ENCODE measurements around the gene CARD18. TPM values are rescaled to one million over a fixed set of nuclear protein-coding genes. Genes with fewer than 3 reads are reported as not detected.
"Not testable (repeated sequence)": the region's sequence is repeated elsewhere in the genome, so short reads cannot be mapped to it uniquely, and the experiment has no call there.

Gene CARD18
- total RNA-seq, 1 experiment from 2014 or later: not detected

DNA sequence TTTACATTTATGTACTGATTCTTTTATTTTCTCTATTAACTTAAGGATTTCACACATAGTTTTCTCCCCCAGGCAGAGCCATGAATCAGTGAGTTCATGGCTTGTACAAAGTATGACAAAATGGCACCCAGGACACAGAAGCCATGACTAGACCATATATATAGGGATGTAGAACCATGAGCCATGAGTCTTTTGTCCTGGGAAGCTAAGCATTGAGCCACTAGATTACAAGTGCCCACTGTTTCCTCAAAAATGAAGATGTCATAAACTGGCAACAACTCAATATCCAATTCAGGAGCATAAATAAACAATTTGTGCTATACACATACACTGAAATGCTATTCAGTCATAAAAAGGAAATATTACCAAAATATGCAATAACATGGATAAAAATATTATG is 36.2 kb downstream of the CARD18 start:
- H2BK20ac ChIP-seq (ENCODE audit: low read depth, low read length, poor library complexity, severe bottlenecking): no peak overlapping the region
- peaks cover 2% of the 10 kb centered on the region; the same call in 1 of the 2 replicates for H3K4me1 ChIP-seq (ENCODE audit: insufficient read depth, low read length)
- no peak overlapping the region for H2BK5ac ChIP-seq (ENCODE audit: insufficient read length, low read length)
- H3K79me2 ChIP-seq (ENCODE audit: insufficient read depth, low read length): no peaks in the 10 kb centered on the region
- no peak overlapping the region for H2AK5ac ChIP-seq (ENCODE audit: insufficient read length, low read length)
- no peak overlapping the region for H2BK12ac ChIP-seq (ENCODE audit: insufficient read length, low read depth, low read length)
- H3K18ac ChIP-seq (ENCODE audit: insufficient read length, low read depth, low read length): no peak overlapping the region
- H4K20me1 ChIP-seq (ENCODE audit: control insufficient read depth, insufficient read depth, insufficient read length): no peaks in the 10 kb centered on the region
- Mint-ChIP-seq H3K9me3 (peaks cover 7 to 10% of the 10 kb centered on the region in 2 experiments), H3K27me3 (ENCODE audit: low read depth) (no peaks in the 10 kb centered on the region), H3K4me1 (peaks cover 9 to 13% of the 10 kb centered on the region in 2 experiments), H3K36me3 (ENCODE audit: insufficient read depth in 1 of 3, low read depth in 3 of 3) (peaks cover 8 to 11% (median 9%) of the 10 kb centered on the region in 3 experiments; a peak in 6 of 7 replicates), H3K4me3 (no peak overlapping the region), H3K27ac (no peak overlapping the region)
- H3K27ac ChIP-seq (ENCODE audit: insufficient read length, low read depth, low read length): no peak overlapping the region
- no peak overlapping the region for H3K14ac ChIP-seq (ENCODE audit: insufficient read depth, low read length)
- no peak for DNase-seq
- no peak overlapping the region for H3K9ac ChIP-seq (ENCODE audit: extremely low read depth, insufficient read length, low read length)
- no peaks in the 10 kb centered on the region for H3K27me3 ChIP-seq (ENCODE audit: insufficient read depth, low read length)
- no peak overlapping the region for H3T11ph ChIP-seq (ENCODE audit: low read length)
- no peaks in the 10 kb centered on the region for H3K23me2 ChIP-seq (ENCODE audit: insufficient read length, low read depth, low read length, poor library complexity, severe bottlenecking)
- H3K23ac ChIP-seq (ENCODE audit: insufficient read length, low read depth, low read length): no peak overlapping the region
- no peak overlapping the region for H2AFZ ChIP-seq (ENCODE audit: low read length)
- TF ChIP-seq, protein P1, sequence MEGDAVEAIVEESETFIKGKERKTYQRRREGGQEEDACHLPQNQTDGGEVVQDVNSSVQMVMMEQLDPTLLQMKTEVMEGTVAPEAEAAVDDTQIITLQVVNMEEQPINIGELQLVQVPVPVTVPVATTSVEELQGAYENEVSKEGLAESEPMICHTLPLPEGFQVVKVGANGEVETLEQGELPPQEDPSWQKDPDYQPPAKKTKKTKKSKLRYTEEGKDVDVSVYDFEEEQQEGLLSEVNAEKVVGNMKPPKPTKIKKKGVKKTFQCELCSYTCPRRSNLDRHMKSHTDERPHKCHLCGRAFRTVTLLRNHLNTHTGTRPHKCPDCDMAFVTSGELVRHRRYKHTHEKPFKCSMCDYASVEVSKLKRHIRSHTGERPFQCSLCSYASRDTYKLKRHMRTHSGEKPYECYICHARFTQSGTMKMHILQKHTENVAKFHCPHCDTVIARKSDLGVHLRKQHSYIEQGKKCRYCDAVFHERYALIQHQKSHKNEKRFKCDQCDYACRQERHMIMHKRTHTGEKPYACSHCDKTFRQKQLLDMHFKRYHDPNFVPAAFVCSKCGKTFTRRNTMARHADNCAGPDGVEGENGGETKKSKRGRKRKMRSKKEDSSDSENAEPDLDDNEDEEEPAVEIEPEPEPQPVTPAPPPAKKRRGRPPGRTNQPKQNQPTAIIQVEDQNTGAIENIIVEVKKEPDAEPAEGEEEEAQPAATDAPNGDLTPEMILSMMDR (conservative IDR thresholded peaks at IDR 0.05): no peak
- no peak overlapping the region for H3K4me2 ChIP-seq (ENCODE audit: insufficient read depth, insufficient read length, low read length)
- no peaks in the 10 kb centered on the region for H3K9me3 ChIP-seq (ENCODE audit: control insufficient read depth, low read depth, low read length)
- no peak overlapping the region for H4K91ac ChIP-seq (ENCODE audit: insufficient read length, low read depth, low read length)
- no peak overlapping the region for H2BK15ac ChIP-seq (ENCODE audit: low read depth, low read length)
- no peak overlapping the region for H4K5ac ChIP-seq (ENCODE audit: insufficient read length, low read depth, low read length)
- H2BK120ac ChIP-seq (ENCODE audit: low read depth, low read length, poor library complexity, severe bottlenecking): no peak overlapping the region
- no peak overlapping the region for H3K56ac ChIP-seq (ENCODE audit: insufficient read length, low read depth, low read length)
- H3K79me1 ChIP-seq (ENCODE audit: insufficient read depth, low read depth, low read length, poor library complexity, severe bottlenecking): no peaks in the 10 kb centered on the region
- H4K8ac ChIP-seq (replicated peaks; ENCODE audit: insufficient read length, low read depth, low read length): no peak overlapping the region
- H3K4ac ChIP-seq (ENCODE audit: low read depth, low read length): no peak overlapping the region

DNA sequence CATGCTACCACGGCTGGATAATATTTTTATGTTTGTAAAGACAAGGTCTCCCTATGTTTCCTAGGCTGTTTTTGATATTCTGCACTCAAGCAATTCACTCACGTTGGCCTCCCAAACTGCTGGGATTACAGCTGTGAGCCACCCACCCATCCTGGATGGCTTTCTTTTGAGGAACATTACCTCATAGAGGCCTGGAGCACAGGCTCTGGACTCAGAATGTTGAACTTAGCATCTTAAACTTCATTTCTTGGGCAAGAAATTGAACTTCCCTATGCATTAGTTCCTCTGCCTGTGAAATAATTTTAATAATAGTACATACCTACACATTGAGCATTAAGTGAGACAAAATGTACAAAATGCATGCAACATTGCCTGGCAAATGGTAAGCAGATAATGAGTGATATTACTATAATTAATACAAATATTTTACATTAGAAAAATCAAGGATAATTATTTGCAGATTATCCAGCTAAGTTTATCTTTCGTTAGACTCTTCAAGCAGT is 37.4 kb downstream of the CARD18 start:
- not testable (repeated sequence) for H3K27ac ChIP-seq (ENCODE audit: insufficient read length, low read depth, low read length); H2BK120ac ChIP-seq (ENCODE audit: low read depth, low read length, poor library complexity, severe bottlenecking); H3K56ac ChIP-seq (ENCODE audit: insufficient read length, low read depth, low read length); DNase-seq; H2BK20ac ChIP-seq (ENCODE audit: low read depth, low read length, poor library complexity, severe bottlenecking); H3K14ac ChIP-seq (ENCODE audit: insufficient read depth, low read length); H3K9ac ChIP-seq (ENCODE audit: extremely low read depth, insufficient read length, low read length); H3K27me3 Mint-ChIP-seq (ENCODE audit: low read depth); H4K91ac ChIP-seq (ENCODE audit: insufficient read length, low read depth, low read length); H3K23me2 ChIP-seq (ENCODE audit: insufficient read length, low read depth, low read length, poor library complexity, severe bottlenecking); H2BK5ac ChIP-seq (ENCODE audit: insufficient read length, low read length); H2AFZ ChIP-seq (ENCODE audit: low read length); H3K4me1 ChIP-seq (ENCODE audit: insufficient read depth, low read length); H3K9me3 Mint-ChIP-seq; H4K8ac ChIP-seq (replicated peaks; ENCODE audit: insufficient read length, low read depth, low read length); H3K18ac ChIP-seq (ENCODE audit: insufficient read length, low read depth, low read length); H2BK12ac ChIP-seq (ENCODE audit: insufficient read length, low read depth, low read length); H3K4me3 Mint-ChIP-seq; H3T11ph ChIP-seq (ENCODE audit: low read length); H3K27ac Mint-ChIP-seq; H3K79me1 ChIP-seq (ENCODE audit: insufficient read depth, low read depth, low read length, poor library complexity, severe bottlenecking); H3K27me3 ChIP-seq (ENCODE audit: insufficient read depth, low read length); H3K4ac ChIP-seq (ENCODE audit: low read depth, low read length); H3K79me2 ChIP-seq (ENCODE audit: insufficient read depth, low read length); H3K23ac ChIP-seq (ENCODE audit: insufficient read length, low read depth, low read length); H4K5ac ChIP-seq (ENCODE audit: insufficient read length, low read depth, low read length); H3K4me2 ChIP-seq (ENCODE audit: insufficient read depth, insufficient read length, low read length); H4K20me1 ChIP-seq (ENCODE audit: control insufficient read depth, insufficient read depth, insufficient read length); H2BK15ac ChIP-seq (ENCODE audit: low read depth, low read length); H3K9me3 ChIP-seq (ENCODE audit: control insufficient read depth, low read depth, low read length); H2AK5ac ChIP-seq (ENCODE audit: insufficient read length, low read length)
- WGBS (ENCODE audit: extremely low coverage, insufficient read length, low lambda C conversion rate): no CpG with 5 or more reads among the region's 3 CpGs
- peaks cover 8 to 11% (median 9%) of the 10 kb centered on the region in 3 experiments; a peak in 6 of 7 replicates for H3K36me3 Mint-ChIP-seq (ENCODE audit: insufficient read depth in 1 of 3, low read depth in 3 of 3)
- peaks cover 9 to 13% of the 10 kb centered on the region in 2 experiments for H3K4me1 Mint-ChIP-seq

Data from H9 (cell line).